RWPE2 (cell line): ENCODE measurements around the gene PMIS2.
A peak's percentile ranks its signal among the peaks of the same experiment; 100 is the strongest.

Experiments used
- ATAC-seq: fragments of 200-7000 bp; cut with Tn5 transposase; 3 replicates; pipeline ENCODE4 v1.9.1; 2021; ENCODE audit warnings: low read depth
- DNase-seq: peaks from one replicate; pipeline ENCODE4 v3.0.0-alpha.2; 2020; ENCODE audit warnings: low spot score
- H3K27ac ChIP-seq: fragments of 450-650 bp; 2 replicates; pipeline ENCODE4 v1.5.1; 2017; ENCODE audit warnings: mild to moderate bottlenecking; ENCODE audit not compliant: poor library complexity, severe bottlenecking
- H3K27me3 ChIP-seq: fragments of 250-450 bp; sonication (Bioruptor Pico); 2 replicates; pipeline ENCODE4 v1.5.1; 2021; ENCODE audit warnings: mild to moderate bottlenecking, moderate library complexity; ENCODE audit not compliant: insufficient read depth, poor library complexity, severe bottlenecking
- H3K36me3 ChIP-seq: fragments of 250-450 bp; sonication (Bioruptor Pico); 2 replicates; pipeline ENCODE4 v1.5.1; 2020; ENCODE audit warnings: low read depth, mild to moderate bottlenecking, moderate library complexity
- H3K4me1 ChIP-seq: fragments of 250-450 bp; sonication (Bioruptor Pico); 2 replicates; pipeline ENCODE4 v1.5.1; 2021; ENCODE audit warnings: mild to moderate bottlenecking, moderate library complexity; ENCODE audit not compliant: insufficient read depth, poor library complexity, severe bottlenecking
- H3K4me3 ChIP-seq: fragments of 250-450 bp; sonication (Bioruptor Pico); 2 replicates; pipeline ENCODE4 v1.5.1; 2021; ENCODE audit warnings: mild to moderate bottlenecking, moderate library complexity; ENCODE audit not compliant: severe bottlenecking
- H3K9me3 ChIP-seq: fragments of 250-450 bp; sonication (Bioruptor Pico); 2 replicates; pipeline ENCODE4 v1.5.1; 2021; ENCODE audit warnings: mild to moderate bottlenecking, moderate library complexity; ENCODE audit not compliant: severe bottlenecking
- CTCF ChIP-seq: fragments of 450-650 bp; IDR thresholded peaks from one replicate; pipeline ENCODE4 v1.5.1; 2017; ENCODE audit warnings: mild to moderate bottlenecking, moderate library complexity; ENCODE audit not compliant: poor library complexity, severe bottlenecking

PMIS2 gene

GRCh38 chr19:35543280-35544109 is 42.5 kb upstream of the PMIS2 start:
- Histone ChIP-seq H3K27ac (no peak overlapping the region), H3K36me3 (peaks cover 21% of the 10 kb centered on the region)
- no peak for DNase-seq

GRCh38 chr19:35544110-35544802 is 41.7 kb upstream of the PMIS2 start:
- no peak for TF ChIP-seq CTCF
- Histone ChIP-seq H3K36me3 (peaks cover 21% of the 10 kb centered on the region), H3K27me3 (no peaks in the 10 kb centered on the region), H3K4me3 (peak overlapping the region; percentile 65), H3K27ac (peak overlapping the region; percentile 31), H3K9me3 (no peaks in the 10 kb centered on the region), H3K4me1 (peaks cover 6% of the 10 kb centered on the region)
- DNase-seq: no peak
- no peak for ATAC-seq

More at GRCh38 chr19:35543280-35544109, 42.5 kb upstream of the PMIS2 start:
- Histone ChIP-seq H3K9me3 (no peaks in the 10 kb centered on the region), H3K4me1 (peaks cover 6% of the 10 kb centered on the region), H3K4me3 (no peak overlapping the region), H3K27me3 (no peaks in the 10 kb centered on the region)
- ATAC-seq: no peak
- no peak for TF ChIP-seq CTCF

DNA sequence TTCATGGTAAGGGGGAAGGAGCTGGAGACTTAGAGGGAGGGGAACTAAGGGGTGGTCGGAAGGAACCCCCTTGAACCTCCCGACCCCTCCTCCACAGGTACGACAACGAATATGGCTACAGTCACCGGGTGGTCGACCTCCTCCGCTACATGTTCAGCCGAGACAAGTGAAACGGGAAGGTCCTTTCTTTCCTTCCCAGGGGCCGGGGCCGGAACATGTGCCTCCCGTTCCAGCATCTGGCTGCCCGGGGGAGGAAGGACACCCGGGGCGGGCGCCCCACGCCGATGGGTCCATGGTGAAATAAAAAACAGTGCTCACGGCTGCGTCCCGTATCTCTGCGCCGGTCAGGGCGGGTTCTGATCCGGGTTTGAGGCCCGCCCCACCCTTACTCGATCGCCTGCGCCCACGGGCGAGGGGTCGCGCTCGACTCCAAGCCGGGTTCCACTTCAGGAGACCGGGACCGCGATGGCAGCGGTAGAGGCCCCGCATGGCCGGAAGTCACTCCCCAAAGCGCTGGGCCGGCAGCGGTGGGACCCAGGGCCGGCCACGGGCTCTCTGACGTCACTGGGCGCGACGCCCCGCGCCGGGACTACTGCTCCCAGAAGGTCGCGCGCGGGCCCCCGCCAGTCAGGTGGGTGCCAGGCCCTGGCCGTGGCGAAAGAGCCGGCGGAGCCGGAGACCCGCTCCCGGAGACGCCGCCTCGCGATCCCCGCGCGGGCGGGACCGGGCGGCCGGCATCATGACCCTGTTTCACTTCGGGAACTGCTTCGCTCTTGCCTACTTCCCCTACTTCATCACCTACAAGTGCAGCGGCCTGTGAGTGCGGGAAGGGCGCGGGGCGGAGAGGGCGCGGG is 40.7 kb upstream of the PMIS2 start, which contains the start of gene TMEM147:
TMEM147 (plus strand) TSS at position 626 of the 854 bp plus-strand sequence; CDS start at position 740, 114 bp downstream.
- no peak for TF ChIP-seq CTCF
- no peaks in the 10 kb centered on the region for H3K27me3 ChIP-seq
- ATAC-seq (peak; percentile 91), DNase-seq (peak; percentile 93)
- H3K36me3 ChIP-seq: peaks cover 21% of the 10 kb centered on the region
- H3K9me3 ChIP-seq: no peaks in the 10 kb centered on the region
- H3K27ac ChIP-seq: peak within 1 kb of the TSS; percentile 31
- H3K4me3 ChIP-seq: peak within 1 kb of the TSS; percentile 65
- H3K4me1 ChIP-seq: peaks cover 6% of the 10 kb centered on the region

DNA sequence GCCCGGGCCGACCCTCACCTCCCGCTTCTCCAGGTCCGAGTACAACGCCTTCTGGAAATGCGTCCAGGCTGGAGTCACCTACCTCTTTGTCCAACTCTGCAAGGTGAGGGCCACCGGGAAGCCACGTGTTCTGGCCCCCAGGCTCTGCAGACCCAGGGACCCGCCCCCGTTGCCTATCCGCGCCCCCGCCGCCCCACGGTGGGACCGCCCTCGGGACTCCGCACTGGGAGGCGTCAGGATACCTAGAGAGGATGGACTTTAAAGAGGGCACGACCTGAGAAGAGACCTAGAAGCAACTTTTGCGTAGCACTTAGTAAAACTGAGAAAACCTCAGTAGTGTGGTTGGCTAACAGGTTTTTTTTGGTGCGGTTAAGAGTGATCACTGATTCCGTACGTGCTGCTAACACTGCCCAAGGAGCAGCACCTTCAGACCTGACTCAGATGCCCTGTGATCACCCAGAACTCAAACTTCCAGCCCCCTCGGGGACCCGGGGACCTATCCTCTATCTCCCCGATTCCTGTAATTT is 40.1 kb upstream of the PMIS2 start:
- H3K4me3 ChIP-seq: peak overlapping the region; percentile 65
- H3K27ac ChIP-seq: peak overlapping the region; percentile 31
- H3K36me3 ChIP-seq: peaks cover 21% of the 10 kb centered on the region
- no peak for DNase-seq
- no peaks in the 10 kb centered on the region for H3K9me3 ChIP-seq
- H3K4me1 ChIP-seq: peaks cover 6% of the 10 kb centered on the region
- no peaks in the 10 kb centered on the region for H3K27me3 ChIP-seq
- ATAC-seq: peak; percentile 57
- TF ChIP-seq CTCF: no peak
